ENCODE measurements around the gene FER. TPM values are rescaled to one million over a fixed set of nuclear protein-coding genes. Genes with fewer than 3 reads are reported as not detected.

FER gene
- polyA plus RNA-seq, 1 donor from 2014 or later, result 8.5 TPM

- no peaks in the 10 kb centered on the region for H3K27me3 ChIP-seq (ENCODE audit: insufficient read depth, low read depth, low read length)
- TF ChIP-seq RAD21 (conservative IDR thresholded peaks at IDR 0.05) (no peak), EP300 (conservative IDR thresholded peaks at IDR 0.05; ENCODE audit: poor library complexity, severe bottlenecking) (no peak), MXI1 (conservative IDR thresholded peaks at IDR 0.05; ENCODE audit: poor library complexity, severe bottlenecking) (no peak), POLR2AphosphoS5 (IDR thresholded peaks at IDR 0.05) (no peak)
- TF ChIP-seq, protein P1, sequence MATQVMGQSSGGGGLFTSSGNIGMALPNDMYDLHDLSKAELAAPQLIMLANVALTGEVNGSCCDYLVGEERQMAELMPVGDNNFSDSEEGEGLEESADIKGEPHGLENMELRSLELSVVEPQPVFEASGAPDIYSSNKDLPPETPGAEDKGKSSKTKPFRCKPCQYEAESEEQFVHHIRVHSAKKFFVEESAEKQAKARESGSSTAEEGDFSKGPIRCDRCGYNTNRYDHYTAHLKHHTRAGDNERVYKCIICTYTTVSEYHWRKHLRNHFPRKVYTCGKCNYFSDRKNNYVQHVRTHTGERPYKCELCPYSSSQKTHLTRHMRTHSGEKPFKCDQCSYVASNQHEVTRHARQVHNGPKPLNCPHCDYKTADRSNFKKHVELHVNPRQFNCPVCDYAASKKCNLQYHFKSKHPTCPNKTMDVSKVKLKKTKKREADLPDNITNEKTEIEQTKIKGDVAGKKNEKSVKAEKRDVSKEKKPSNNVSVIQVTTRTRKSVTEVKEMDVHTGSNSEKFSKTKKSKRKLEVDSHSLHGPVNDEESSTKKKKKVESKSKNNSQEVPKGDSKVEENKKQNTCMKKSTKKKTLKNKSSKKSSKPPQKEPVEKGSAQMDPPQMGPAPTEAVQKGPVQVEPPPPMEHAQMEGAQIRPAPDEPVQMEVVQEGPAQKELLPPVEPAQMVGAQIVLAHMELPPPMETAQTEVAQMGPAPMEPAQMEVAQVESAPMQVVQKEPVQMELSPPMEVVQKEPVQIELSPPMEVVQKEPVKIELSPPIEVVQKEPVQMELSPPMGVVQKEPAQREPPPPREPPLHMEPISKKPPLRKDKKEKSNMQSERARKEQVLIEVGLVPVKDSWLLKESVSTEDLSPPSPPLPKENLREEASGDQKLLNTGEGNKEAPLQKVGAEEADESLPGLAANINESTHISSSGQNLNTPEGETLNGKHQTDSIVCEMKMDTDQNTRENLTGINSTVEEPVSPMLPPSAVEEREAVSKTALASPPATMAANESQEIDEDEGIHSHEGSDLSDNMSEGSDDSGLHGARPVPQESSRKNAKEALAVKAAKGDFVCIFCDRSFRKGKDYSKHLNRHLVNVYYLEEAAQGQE (IDR thresholded peaks at IDR 0.05; ENCODE audit: borderline replicate concordance), result no peak
- no peak overlapping the region for H3K9ac ChIP-seq (ENCODE audit: low read length)
- no peak overlapping the region for H3K27ac ChIP-seq (ENCODE audit: low read length)
- no peaks in the 10 kb centered on the region for H4K20me1 ChIP-seq (ENCODE audit: insufficient read depth)
- H3K4me3 ChIP-seq (ENCODE audit: low read length), result no peak overlapping the region
- H3K9me3 ChIP-seq (ENCODE audit: low read length), result no peaks in the 10 kb centered on the region
- no peaks in the 10 kb centered on the region for H3K36me3 ChIP-seq (ENCODE audit: insufficient read depth, low read length)
- H3K4me2 ChIP-seq (ENCODE audit: low read length), result no peak overlapping the region
- no peaks in the 10 kb centered on the region for H3F3A ChIP-seq (ENCODE audit: insufficient read depth, low read length, poor library complexity, severe bottlenecking)
- no peak overlapping the region for H2AFZ ChIP-seq (ENCODE audit: low read depth, low read length)
- no peaks in the 10 kb centered on the region for H3K79me2 ChIP-seq (replicated peaks; ENCODE audit: insufficient read depth, low read length)
- no peaks in the 10 kb centered on the region for H3K9me2 ChIP-seq (ENCODE audit: insufficient read depth, low read length)
Measured at GRCh38 chr5:109152565-109152964, 404.9 kb downstream of the FER start.

- no peaks in the 10 kb centered on the region for H3K36me3 ChIP-seq (ENCODE audit: insufficient read depth, low read length)
- H3K4me2 ChIP-seq (ENCODE audit: low read length), result no peak overlapping the region
- no peaks in the 10 kb centered on the region for H3K79me2 ChIP-seq (replicated peaks; ENCODE audit: insufficient read depth, low read length)
- H3K9me3 ChIP-seq (ENCODE audit: low read length), result no peaks in the 10 kb centered on the region
- H3K4me3 ChIP-seq (ENCODE audit: low read length), result no peak overlapping the region
- no peak overlapping the region for H3K27ac ChIP-seq (ENCODE audit: low read length)
- no peaks in the 10 kb centered on the region for H3K27me3 ChIP-seq (ENCODE audit: insufficient read depth, low read depth, low read length)
- TF ChIP-seq RAD21 (conservative IDR thresholded peaks at IDR 0.05), result no peak
- TF ChIP-seq, protein P2, sequence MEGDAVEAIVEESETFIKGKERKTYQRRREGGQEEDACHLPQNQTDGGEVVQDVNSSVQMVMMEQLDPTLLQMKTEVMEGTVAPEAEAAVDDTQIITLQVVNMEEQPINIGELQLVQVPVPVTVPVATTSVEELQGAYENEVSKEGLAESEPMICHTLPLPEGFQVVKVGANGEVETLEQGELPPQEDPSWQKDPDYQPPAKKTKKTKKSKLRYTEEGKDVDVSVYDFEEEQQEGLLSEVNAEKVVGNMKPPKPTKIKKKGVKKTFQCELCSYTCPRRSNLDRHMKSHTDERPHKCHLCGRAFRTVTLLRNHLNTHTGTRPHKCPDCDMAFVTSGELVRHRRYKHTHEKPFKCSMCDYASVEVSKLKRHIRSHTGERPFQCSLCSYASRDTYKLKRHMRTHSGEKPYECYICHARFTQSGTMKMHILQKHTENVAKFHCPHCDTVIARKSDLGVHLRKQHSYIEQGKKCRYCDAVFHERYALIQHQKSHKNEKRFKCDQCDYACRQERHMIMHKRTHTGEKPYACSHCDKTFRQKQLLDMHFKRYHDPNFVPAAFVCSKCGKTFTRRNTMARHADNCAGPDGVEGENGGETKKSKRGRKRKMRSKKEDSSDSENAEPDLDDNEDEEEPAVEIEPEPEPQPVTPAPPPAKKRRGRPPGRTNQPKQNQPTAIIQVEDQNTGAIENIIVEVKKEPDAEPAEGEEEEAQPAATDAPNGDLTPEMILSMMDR (IDR thresholded peaks at IDR 0.05; ENCODE audit: poor library complexity, severe bottlenecking), result no peak
- no peaks in the 10 kb centered on the region for H3K9me2 ChIP-seq (ENCODE audit: insufficient read depth, low read length)
- no peak overlapping the region for H3K9ac ChIP-seq (ENCODE audit: low read length)
- H3F3A ChIP-seq (ENCODE audit: insufficient read depth, low read length, poor library complexity, severe bottlenecking), result no peaks in the 10 kb centered on the region
- H2AFZ ChIP-seq (ENCODE audit: low read depth, low read length), result no peak overlapping the region
- no peaks in the 10 kb centered on the region for H4K20me1 ChIP-seq (ENCODE audit: insufficient read depth)
Measured at GRCh38 chr5:109155625-109156024, 407.9 kb downstream of the FER start.

DNA sequence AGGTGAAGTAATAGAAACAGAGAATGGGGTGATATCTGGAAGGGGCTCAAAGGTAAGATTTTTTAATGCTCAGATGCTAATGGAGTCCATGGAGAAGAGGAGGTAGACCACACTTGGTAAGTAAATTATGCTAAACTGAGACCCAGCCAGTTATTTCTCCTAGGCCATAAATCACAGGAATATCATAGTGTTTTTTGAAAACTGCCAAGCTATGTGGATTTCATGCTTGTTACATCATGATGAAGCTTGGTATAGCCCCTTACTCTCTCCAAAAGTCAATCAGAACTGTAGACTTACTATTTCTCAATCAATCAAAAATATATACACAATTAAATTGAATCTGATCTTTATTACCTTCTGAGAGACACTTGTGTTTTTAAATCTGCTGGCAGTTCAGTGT, 409.2 kb downstream of the FER start:
- H3K4me3 ChIP-seq (ENCODE audit: low read length), result no peak overlapping the region
- H4K20me1 ChIP-seq (ENCODE audit: insufficient read depth), result no peaks in the 10 kb centered on the region
- no peaks in the 10 kb centered on the region for H3K79me2 ChIP-seq (replicated peaks; ENCODE audit: insufficient read depth, low read length)
- no peak overlapping the region for H3K9ac ChIP-seq (ENCODE audit: low read length)
- H3F3A ChIP-seq (ENCODE audit: insufficient read depth, low read length, poor library complexity, severe bottlenecking), result no peaks in the 10 kb centered on the region
- H3K27me3 ChIP-seq (ENCODE audit: insufficient read depth, low read depth, low read length), result no peaks in the 10 kb centered on the region
- TF ChIP-seq MXI1 (conservative IDR thresholded peaks at IDR 0.05; ENCODE audit: poor library complexity, severe bottlenecking) (no peak), EP300 (conservative IDR thresholded peaks at IDR 0.05; ENCODE audit: poor library complexity, severe bottlenecking) (no peak), TAF1 (IDR thresholded peaks at IDR 0.05; ENCODE audit: low read depth) (no peak)
- no peaks in the 10 kb centered on the region for H3K36me3 ChIP-seq (ENCODE audit: insufficient read depth, low read length)
- H3K9me2 ChIP-seq (ENCODE audit: insufficient read depth, low read length), result no peaks in the 10 kb centered on the region
- no peak overlapping the region for H3K4me2 ChIP-seq (ENCODE audit: low read length)
- no peak overlapping the region for H2AFZ ChIP-seq (ENCODE audit: low read depth, low read length)
- no peaks in the 10 kb centered on the region for H3K9me3 ChIP-seq (ENCODE audit: low read length)
- H3K27ac ChIP-seq (ENCODE audit: low read length), result no peak overlapping the region
